ENCODE results near the gene KRT80.

The KRT80 gene

GRCh38 chr12:52126605-52127578 is 64.9 kb downstream of the KRT80 start:
- DNase-seq = no peak

GRCh38 chr12:52126050-52126604 is 65.7 kb downstream of the KRT80 start:
- DNase-seq = no peak

GRCh38 chr12:52125476-52125900 is 66.3 kb downstream of the KRT80 start:
- DNase-seq = no peak

GRCh38 chr12:52123487-52124186 is 68.2 kb downstream of the KRT80 start:
- no peak for DNase-seq

GRCh38 chr12:52122904-52123303 is 68.9 kb downstream of the KRT80 start:
- no peak for DNase-seq

- DNase-seq = no peak
These were observed 69.3 kb downstream of the KRT80 start for GRCh38 chr12:52122540-52122871.

- DNase-seq = peak; percentile 54
These were observed 69.8 kb downstream of the KRT80 start for GRCh38 chr12:52121824-52122539.

GRCh38 chr12:52120951-52121823 is 70.6 kb downstream of the KRT80 start:
- DNase-seq = no peak

- DNase-seq = no peak
These were observed 72.2 kb downstream of the KRT80 start for GRCh38 chr12:52119398-52120254.

Measured in activated gamma-delta T cell treated with Interleukin-2 at 50 U/mL for 16 hours (primary cell).